GM19099 (cell line): ENCODE measurements around the gene CLTCL1.

Source experiments
- POLR2A ChIP-seq: IDR thresholded peaks from 3 replicates; pipeline ENCODE4 v1.6.1; 2011; ENCODE audit warnings: low read depth; ENCODE audit not compliant: insufficient read length; ENCODE audit errors: extremely low read depth

CLTCL1 gene

GRCh38 chr22:19291580-19292457, at the start of gene CLTCL1:
CLTCL1 (minus strand) TSS chr22:19291719; CDS start chr22:19291641, 78 bp downstream.
- peak; percentile 37 for TF ChIP-seq POLR2A

- no peak for TF ChIP-seq POLR2A
These were observed 45.6 kb upstream of the CLTCL1 start for GRCh38 chr22:19337137-19337536.

- no peak for TF ChIP-seq POLR2A
These were observed 44.9 kb upstream of the CLTCL1 start for GRCh38 chr22:19336133-19337075.

- TF ChIP-seq POLR2A, result no peak
These were observed 40.5 kb upstream of the CLTCL1 start for GRCh38 chr22:19331975-19332374.

- TF ChIP-seq POLR2A, result no peak
These were observed 40.0 kb upstream of the CLTCL1 start for GRCh38 chr22:19331474-19331873.

GRCh38 chr22:19330865-19331418, 39.4 kb upstream of the CLTCL1 start:
- TF ChIP-seq POLR2A, result no peak

- TF ChIP-seq POLR2A, result no peak
These were observed 37.9 kb upstream of the CLTCL1 start for GRCh38 chr22:19329454-19329853.

GRCh38 chr22:19325296-19325948, 33.9 kb upstream of the CLTCL1 start:
- no peak for TF ChIP-seq POLR2A

- no peak for TF ChIP-seq POLR2A
These were observed 30.2 kb upstream of the CLTCL1 start for GRCh38 chr22:19321757-19322156.

GRCh38 chr22:19319281-19319680, 27.8 kb upstream of the CLTCL1 start:
- no peak for TF ChIP-seq POLR2A

GRCh38 chr22:19317865-19318264, 26.3 kb upstream of the CLTCL1 start:
- TF ChIP-seq POLR2A, result no peak

- TF ChIP-seq POLR2A, result no peak
These were observed 16.4 kb upstream of the CLTCL1 start for GRCh38 chr22:19307872-19308271.

GRCh38 chr22:19304547-19304946, 13.0 kb upstream of the CLTCL1 start:
- no peak for TF ChIP-seq POLR2A

- no peak for TF ChIP-seq POLR2A
These were observed 12.3 kb upstream of the CLTCL1 start for GRCh38 chr22:19303785-19304184.

- no peak for TF ChIP-seq POLR2A
These were observed 4.2 kb upstream of the CLTCL1 start for GRCh38 chr22:19295733-19296132.

- TF ChIP-seq POLR2A, result no peak
These were observed 1.1 kb upstream of the CLTCL1 start for GRCh38 chr22:19292458-19293230.
